A549 (cell line): ENCODE measurements around the gene OR5T2. TPM values are rescaled to one million over a fixed set of nuclear protein-coding genes. Genes with fewer than 3 reads are reported as not detected.

Experiments used
- ATAC-seq, 2 experiments: fragments of 200-7000 bp in 1 of 2; fragments of >200 bp in 1 of 2; cut with Nextera tagmentation in 1 of 2; cut with Tn5 transposase in 1 of 2; 3 replicates each; pipeline versions ENCODE4 v1.8.0 to v1.9.1; 2018 to 2020; ENCODE audit warnings: mild to moderate bottlenecking in 1 of 2, moderate library complexity in 1 of 2
- CTCF ChIA-PET: fragments of 300-600 bp; sonication (Branson Sonifier 250); formaldehyde crosslinking; extraction: SDS; loops from one replicate; lab custom pipeline; 2021; ENCODE audit warnings: antibody characterized with exemption, inconsistent platforms; lab: Yijun Ruan, JAX
- POLR2A ChIA-PET: fragments of 350-600 bp; formaldehyde crosslinking; extraction: SDS; loops from one replicate; lab custom pipeline; 2021; ENCODE audit warnings: antibody characterized with exemption, inconsistent platforms; lab: Yijun Ruan, JAX
- DNase-seq, 2 experiments: peaks; one replicate each; pipeline versions ENCODE4 v3.0.0 to v3.0.0-alpha.2; 2011 to 2016; ENCODE audit warnings: low read depth in 1 of 2, low spot score in 1 of 2
- FAIRE-seq: peaks from 2 replicates; lab custom pipeline; 2011; peaks lifted over from hg19 to GRCh38; lab: Jason Lieb, UNC
- H3K27ac ChIP-seq, 2 experiments: fragments of >200 bp; sonication (Bioruptor Twin); formaldehyde crosslinking; 3 replicates each; pipeline ENCODE4 v1.5.1; 2016 to 2017
- H3K4me1 ChIP-seq: fragments of >200 bp; sonication (Bioruptor Twin); formaldehyde crosslinking; 3 replicates; pipeline ENCODE4 v1.6.1; 2016
- H3K4me2 ChIP-seq: fragments of >200 bp; sonication (Bioruptor Twin); formaldehyde crosslinking; 3 replicates; pipeline ENCODE4 v1.6.1; 2016
- H3K4me3 ChIP-seq: fragments of >200 bp; sonication (Bioruptor Twin); formaldehyde crosslinking; 3 replicates; pipeline ENCODE4 v1.5.1; 2016
- H3K9me3 ChIP-seq: fragments of >200 bp; sonication (Bioruptor Twin); formaldehyde crosslinking; 3 replicates; pipeline ENCODE4 v1.6.1; 2016
- BHLHE40 ChIP-seq: IDR thresholded peaks from 2 replicates; pipeline ENCODE4 v1.6.1; 2012; ENCODE audit warnings: low read depth, low read length, inconsistent platforms
- CEBPB ChIP-seq, 2 experiments: fragments of >200 bp in 1 of 2; sonication (Bioruptor Twin) in 1 of 2; formaldehyde crosslinking in 1 of 2; IDR thresholded peaks; 2 replicates each; pipeline ENCODE4 v1.6.1; 2012 to 2016
- CHD4 ChIP-seq: fragments of 200-600 bp; sonication (generic); IDR thresholded peaks from 2 replicates; pipeline ENCODE4 v1.6.1; 2016; ENCODE audit warnings: antibody characterized with exemption, mild to moderate bottlenecking, borderline replicate concordance
- FOSL2 ChIP-seq, 2 experiments: fragments of 450-650 bp in 1 of 2; fragments of >200 bp in 1 of 2; sonication (Bioruptor Twin) in 1 of 2; formaldehyde crosslinking; IDR thresholded peaks; 2 replicates each; pipeline versions ENCODE4 v1.5.0 to v1.6.1; 2016 to 2020; ENCODE audit warnings: mild to moderate bottlenecking in 1 of 2, moderate library complexity in 1 of 2
- FOXS1 ChIP-seq: fragments of 250-450 bp; sonication (Bioruptor Pico); IDR thresholded peaks from 2 replicates; pipeline ENCODE4 v1.5.0; 2020; ENCODE audit warnings: mild to moderate bottlenecking, moderate library complexity
- HDAC2 ChIP-seq: fragments of 200-600 bp; sonication (generic); IDR thresholded peaks from 2 replicates; pipeline ENCODE4 v1.6.1; 2016
- JUNB ChIP-seq: fragments of >200 bp; sonication (Bioruptor Twin); formaldehyde crosslinking; IDR thresholded peaks from 2 replicates; pipeline ENCODE4 v1.6.1; 2016
- KDM5A ChIP-seq: fragments of 200-600 bp; sonication (generic); IDR thresholded peaks from 2 replicates; pipeline ENCODE4 v1.6.1; 2016; ENCODE audit warnings: antibody characterized with exemption, mild to moderate bottlenecking
- MYC ChIP-seq: IDR thresholded peaks from 2 replicates; pipeline ENCODE4 v1.6.1; 2012; ENCODE audit warnings: mild to moderate bottlenecking, inconsistent platforms, low read length, improper control_type of control experiment, borderline replicate concordance
- NR3C1 ChIP-seq: fragments of >200 bp; sonication (Bioruptor Twin); formaldehyde crosslinking; IDR thresholded peaks from 3 replicates; pipeline ENCODE4 v1.6.1; 2017
- POLR2A ChIP-seq: IDR thresholded peaks from 2 replicates; pipeline ENCODE4 v1.6.1; 2012; ENCODE audit warnings: mild to moderate bottlenecking, low read length
- RARB ChIP-seq: fragments of 250-450 bp; sonication (Bioruptor Pico); IDR thresholded peaks from 2 replicates; pipeline ENCODE4 v1.8.0; 2021; ENCODE audit warnings: mild to moderate bottlenecking, moderate library complexity
- RFX5 ChIP-seq: fragments of 450-650 bp; IDR thresholded peaks from 2 replicates; pipeline ENCODE4 v1.7.1; 2014; ENCODE audit warnings: antibody characterized with exemption, mild to moderate bottlenecking, moderate library complexity
- SREBF2 ChIP-seq: fragments of 450-650 bp; IDR thresholded peaks from 2 replicates; pipeline ENCODE4 v1.6.1; 2014; ENCODE audit warnings: mild to moderate bottlenecking, moderate library complexity
- ZC3H11A ChIP-seq: fragments of 450-650 bp; IDR thresholded peaks from 2 replicates; pipeline ENCODE4 v1.6.1; 2014; ENCODE audit warnings: antibody characterized with exemption, mild to moderate bottlenecking
- ZNF302 ChIP-seq: fragments of 250-450 bp; sonication (Bioruptor Pico); IDR thresholded peaks from 2 replicates; pipeline ENCODE4 v1.9.0; 2021; ENCODE audit warnings: inconsistent platforms, mild to moderate bottlenecking, moderate library complexity
- ZSCAN20 ChIP-seq: fragments of 250-450 bp; sonication (Bioruptor Pico); IDR thresholded peaks from 2 replicates; pipeline ENCODE4 v1.8.0; 2022; ENCODE audit warnings: mild to moderate bottlenecking, moderate library complexity
- WGBS: methylation state at CpG from one replicate; pipeline ENCODE4 v1.1.6; 2017; ENCODE audit errors: missing lambda C conversion rate; 5-methylcytosine and 5-hydroxymethylcytosine counted together
- polyA minus RNA-seq: library from RNA; depleted of rRNA, polyadenylated mRNA; stranded (reverse); fragments of >200 nt; gene quantifications from 2 replicates; pipeline ENCODE4 v1.2.3, GENCODE V29; 2011; rRNA and poly(A)+ RNA removed
- polyA plus RNA-seq, 4 experiments: library from polyadenylated mRNA; depleted of rRNA in 3 of 4; stranded (reverse); fragments of >200 nt; fragmentation: RNase III in 1 of 4; extraction: RNeasy Plus Mini Kit Qiagen cat#74134 plus additional on column Dnase treatment in 1 of 4; gene quantifications; 2 replicates in 3 of 4; 3 replicates in 1 of 4; pipeline ENCODE4 v1.2.3, GENCODE V29; 2011 to 2017
- TF ChIP-seq, protein P1 (sequence below): fragments of >200 bp; sonication (Bioruptor Twin); formaldehyde crosslinking; IDR thresholded peaks from 2 replicates; pipeline ENCODE4 v1.6.1; 2016
- TF ChIP-seq, protein P2 (sequence below): fragments of 250-450 bp; sonication (Bioruptor Pico); IDR thresholded peaks from 2 replicates; pipeline ENCODE4 v1.5.0; 2021; ENCODE audit warnings: mild to moderate bottlenecking, moderate library complexity, borderline replicate concordance
- TF ChIP-seq, protein P3 (sequence below): IDR thresholded peaks from 2 replicates; pipeline ENCODE4 v1.6.1; 2012; ENCODE audit warnings: low read depth, borderline replicate concordance
- TF ChIP-seq, protein P4 (sequence below): IDR thresholded peaks from 2 replicates; pipeline ENCODE4 v1.6.1; 2012
- TF ChIP-seq, protein P5 (sequence below): fragments of 150-350 bp; IDR thresholded peaks from 2 replicates; pipeline ENCODE4 v1.6.1; 2014; ENCODE audit warnings: low read depth, mild to moderate bottlenecking, low read length

OR5T2 gene
- not detected in 2 replicates for polyA plus RNA-seq (2011; rRNA removed)
- not detected in 2 replicates for polyA plus RNA-seq (2012; cell fraction: cytosol; rRNA removed)
- polyA plus RNA-seq (2012; cell fraction: nucleus; rRNA removed), result not detected in 2 replicates
- not detected in 3 replicates for polyA plus RNA-seq (2017; fragmentation: RNase III; extraction: RNeasy Plus Mini Kit Qiagen cat#74134 plus additional on column Dnase treatment)
- not detected in 2 replicates for polyA minus RNA-seq

DNA sequence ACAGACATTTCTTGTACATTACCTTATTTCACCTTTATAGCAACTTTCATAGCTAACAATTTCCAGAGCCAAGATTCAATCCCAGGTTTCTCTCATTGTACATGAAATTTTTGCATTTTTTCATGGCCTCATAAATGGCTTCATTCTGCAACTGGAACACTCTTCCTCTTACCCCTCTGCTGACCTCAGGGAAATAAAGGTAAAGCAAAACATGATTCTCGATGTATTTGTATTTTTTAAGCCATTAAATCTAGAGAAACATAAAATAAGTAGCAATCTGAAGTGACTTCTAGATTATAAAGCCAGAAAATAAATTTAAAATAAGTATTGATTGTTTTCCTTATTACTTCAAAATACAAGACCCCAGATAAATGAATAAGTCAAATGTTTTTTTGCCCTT is at the start of gene OR5T2:
Gene OR5T2 (minus strand): TSS at position 101 of the 400 bp plus-strand sequence. CDS start 1,193 bp downstream, outside the sequence.
- no peak within 1 kb of the TSS for H3K4me3 ChIP-seq
- FAIRE-seq, result no peak

DNA sequence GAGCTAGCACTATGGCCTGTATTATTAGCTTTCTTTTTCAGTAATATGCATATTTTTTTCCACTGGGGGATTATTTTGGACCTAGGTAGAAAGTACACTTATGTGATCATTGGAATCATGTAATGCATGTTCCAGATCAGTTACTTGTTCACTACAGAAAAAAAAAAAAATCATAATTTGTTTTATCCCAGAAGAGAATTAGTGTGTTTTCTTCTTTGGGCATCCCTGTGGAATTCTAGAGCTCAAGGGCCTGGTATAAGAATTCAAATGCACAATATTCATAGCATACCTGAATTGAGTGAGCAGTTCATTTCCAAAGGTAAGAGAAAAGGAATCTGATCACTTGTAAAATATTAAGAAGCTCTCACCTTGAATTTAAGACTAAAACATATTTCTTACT is 39.8 kb upstream of the OR5T2 start, which contains the start of gene OR5T1:
Gene OR5T1 (plus strand): TSS at position 301 of the 400 bp plus-strand sequence. CDS start 1,485 bp downstream, outside the sequence.
- POLR2A ChIA-PET, result no interaction called here
- H3K27ac ChIP-seq, result no peak within 1 kb of the TSS

More for the DNA sequence above, at the start of gene OR5T2:
- H3K27ac ChIP-seq, result no peak within 1 kb of the TSS
- no peaks in the 10 kb centered on the region for H3K4me1 ChIP-seq
- no peak within 1 kb of the TSS for H3K4me2 ChIP-seq
- DNase-seq (no peak), ATAC-seq (no peak)
- TF ChIP-seq BHLHE40 (no peak), HDAC2 (no peak), ZNF302 (CRISPR knock-in tag) (no peak), CEBPB (IDR thresholded peaks at IDR 0.05) (no peak), KDM5A (no peak)
- TF ChIP-seq, protein P1, sequence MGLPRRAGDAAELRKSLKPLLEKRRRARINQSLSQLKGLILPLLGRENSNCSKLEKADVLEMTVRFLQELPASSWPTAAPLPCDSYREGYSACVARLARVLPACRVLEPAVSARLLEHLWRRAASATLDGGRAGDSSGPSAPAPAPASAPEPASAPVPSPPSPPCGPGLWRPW, result no peak
- TF ChIP-seq, protein P2, sequence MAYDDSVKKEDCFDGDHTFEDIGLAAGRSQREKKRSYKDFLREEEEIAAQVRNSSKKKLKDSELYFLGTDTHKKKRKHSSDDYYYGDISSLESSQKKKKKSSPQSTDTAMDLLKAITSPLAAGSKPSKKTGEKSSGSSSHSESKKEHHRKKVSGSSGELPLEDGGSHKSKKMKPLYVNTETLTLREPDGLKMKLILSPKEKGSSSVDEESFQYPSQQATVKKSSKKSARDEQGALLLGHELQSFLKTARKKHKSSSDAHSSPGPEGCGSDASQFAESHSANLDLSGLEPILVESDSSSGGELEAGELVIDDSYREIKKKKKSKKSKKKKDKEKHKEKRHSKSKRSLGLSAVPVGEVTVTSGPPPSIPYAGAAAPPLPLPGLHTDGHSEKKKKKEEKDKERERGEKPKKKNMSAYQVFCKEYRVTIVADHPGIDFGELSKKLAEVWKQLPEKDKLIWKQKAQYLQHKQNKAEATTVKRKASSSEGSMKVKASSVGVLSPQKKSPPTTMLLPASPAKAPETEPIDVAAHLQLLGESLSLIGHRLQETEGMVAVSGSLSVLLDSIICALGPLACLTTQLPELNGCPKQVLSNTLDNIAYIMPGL (CRISPR knock-in tag), result no peak
- ChIA-PET POLR2A (no interaction called here), CTCF (no interaction called here)
- H3K9me3 ChIP-seq, result no peaks in the 10 kb centered on the region
- WGBS, result 7% methylated on average over 1 of the region's 1 CpG

DNA sequence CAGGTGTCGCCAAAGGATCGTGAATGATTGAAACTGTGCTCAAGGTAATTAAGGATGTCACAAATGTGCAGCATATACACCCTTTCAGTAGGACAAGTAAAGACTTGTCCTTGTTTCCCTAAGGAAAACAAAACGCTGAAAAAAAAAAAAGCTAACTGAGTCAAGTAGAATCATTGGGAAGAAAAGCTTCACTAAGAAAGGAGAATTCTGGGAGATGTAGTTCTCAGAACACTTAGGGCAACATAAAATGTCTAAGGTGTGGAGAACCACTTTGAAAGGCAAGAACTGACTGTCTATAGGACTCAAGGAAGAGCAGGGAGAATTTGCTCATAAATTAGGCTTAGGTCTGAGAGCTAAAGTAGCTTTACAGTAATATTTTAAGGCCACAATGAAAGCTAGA is 37.0 kb upstream of the OR5T2 start:
- ChIA-PET CTCF (interaction anchor here (0.9 to 1.0 kb wide), 2 partner anchors 23 to 36 kb away, joined by 3 to 4 read pairs; no protein-coding TSS in a partner anchor), POLR2A (no interaction called here)
- ATAC-seq, result no peak
- H3K4me3 ChIP-seq, result no peak overlapping the region
- 2% methylated on average over 3 of the region's 3 CpGs for WGBS
- no peak overlapping the region for H3K27ac ChIP-seq
- H3K4me2 ChIP-seq, result no peak overlapping the region
- TF ChIP-seq JUNB (no peak), RFX5 (no peak), ZSCAN20 (CRISPR knock-in tag) (no peak), CHD4 (no peak), RARB (CRISPR knock-in tag) (no peak), BHLHE40 (no peak), KDM5A (no peak), MYC (no peak), FOXS1 (CRISPR knock-in tag) (no peak), POLR2A (no peak), SREBF2 (no peak), FOSL2 (IDR thresholded peaks at IDR 0.05) (no peak), FOSL2 (CRISPR knock-in tag; IDR thresholded peaks at IDR 0.05) (no peak), NR3C1 (no peak)
- TF ChIP-seq, protein P3, sequence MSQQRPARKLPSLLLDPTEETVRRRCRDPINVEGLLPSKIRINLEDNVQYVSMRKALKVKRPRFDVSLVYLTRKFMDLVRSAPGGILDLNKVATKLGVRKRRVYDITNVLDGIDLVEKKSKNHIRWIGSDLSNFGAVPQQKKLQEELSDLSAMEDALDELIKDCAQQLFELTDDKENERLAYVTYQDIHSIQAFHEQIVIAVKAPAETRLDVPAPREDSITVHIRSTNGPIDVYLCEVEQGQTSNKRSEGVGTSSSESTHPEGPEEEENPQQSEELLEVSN, result no peak
- TF ChIP-seq, protein P4, sequence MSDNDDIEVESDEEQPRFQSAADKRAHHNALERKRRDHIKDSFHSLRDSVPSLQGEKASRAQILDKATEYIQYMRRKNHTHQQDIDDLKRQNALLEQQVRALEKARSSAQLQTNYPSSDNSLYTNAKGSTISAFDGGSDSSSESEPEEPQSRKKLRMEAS, result no peak
- TF ChIP-seq, protein P2 (CRISPR knock-in tag), result no peak
- no peaks in the 10 kb centered on the region; the same call in 2 of the 3 replicates for H3K9me3 ChIP-seq
- no peaks in the 10 kb centered on the region for H3K4me1 ChIP-seq
- no peak for FAIRE-seq
- DNase-seq, result no peak

More for the DNA sequence above, 39.8 kb upstream of the OR5T2 start, which contains the start of gene OR5T1:
- CTCF ChIA-PET, result no interaction called here
- TF ChIP-seq NR3C1, result no peak
- TF ChIP-seq SREBF2, result no peak
- TF ChIP-seq ZC3H11A, result no peak
- TF ChIP-seq, protein P5, sequence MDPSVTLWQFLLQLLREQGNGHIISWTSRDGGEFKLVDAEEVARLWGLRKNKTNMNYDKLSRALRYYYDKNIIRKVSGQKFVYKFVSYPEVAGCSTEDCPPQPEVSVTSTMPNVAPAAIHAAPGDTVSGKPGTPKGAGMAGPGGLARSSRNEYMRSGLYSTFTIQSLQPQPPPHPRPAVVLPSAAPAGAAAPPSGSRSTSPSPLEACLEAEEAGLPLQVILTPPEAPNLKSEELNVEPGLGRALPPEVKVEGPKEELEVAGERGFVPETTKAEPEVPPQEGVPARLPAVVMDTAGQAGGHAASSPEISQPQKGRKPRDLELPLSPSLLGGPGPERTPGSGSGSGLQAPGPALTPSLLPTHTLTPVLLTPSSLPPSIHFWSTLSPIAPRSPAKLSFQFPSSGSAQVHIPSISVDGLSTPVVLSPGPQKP, result no peak
- no peak for TF ChIP-seq HDAC2
- ATAC-seq, result no peak
- no peak for DNase-seq
- FAIRE-seq, result no peak
- H3K4me3 ChIP-seq, result no peak within 1 kb of the TSS
- H3K4me1 ChIP-seq, result no peaks in the 10 kb centered on the region
- no peaks in the 10 kb centered on the region for H3K9me3 ChIP-seq
- H3K4me2 ChIP-seq, result no peak within 1 kb of the TSS
